Mesenchymal stem cell (in vitro differentiated cells and primary cell): Measurements from ENCODE around the gene CAPRIN2.

Source experiments
- DNase-seq: peaks from one replicate; pipeline ENCODE4 v3.0.0-alpha.2; 2013
- H2AFZ ChIP-seq: one replicate; pipeline ENCODE4 v1.6.1; 2013; ENCODE audit warnings: low read depth, mild to moderate bottlenecking, control low read depth, inconsistent platforms, low read length, moderate library complexity
- H2AK5ac ChIP-seq: 2 replicates; pipeline ENCODE4 v1.6.1; 2013; ENCODE audit warnings: low read length, moderate library complexity, mild to moderate bottlenecking, inconsistent platforms; ENCODE audit not compliant: severe bottlenecking
- H2BK120ac ChIP-seq: one replicate; pipeline ENCODE4 v1.6.1; 2013; ENCODE audit warnings: low read depth, mild to moderate bottlenecking, inconsistent platforms, low read length, moderate library complexity
- H2BK12ac ChIP-seq, 2 experiments: one replicate each; pipeline ENCODE4 v1.6.1; 2013; ENCODE audit warnings: inconsistent platforms in 2 of 2, low read length in 2 of 2, mild to moderate bottlenecking in 2 of 2, moderate library complexity in 2 of 2, control low read depth in 1 of 2
- H2BK15ac ChIP-seq: one replicate; pipeline ENCODE4 v1.6.1; 2013; ENCODE audit warnings: mild to moderate bottlenecking, low read depth, inconsistent platforms; ENCODE audit not compliant: poor library complexity, severe bottlenecking
- H2BK5ac ChIP-seq: 2 replicates; pipeline ENCODE4 v1.6.1; 2013; ENCODE audit warnings: low read depth, mild to moderate bottlenecking, low read length, control low read depth, inconsistent platforms; ENCODE audit not compliant: poor library complexity, severe bottlenecking
- H3K14ac ChIP-seq, 2 experiments: one replicate each; pipeline ENCODE4 v1.6.1; 2013; ENCODE audit warnings: inconsistent platforms in 2 of 2, low read length in 2 of 2, control low read depth in 1 of 2, mild to moderate bottlenecking in 1 of 2, moderate library complexity in 1 of 2
- H3K18ac ChIP-seq, 2 experiments: one replicate each; pipeline ENCODE4 v1.6.1; 2013; ENCODE audit warnings: inconsistent platforms in 2 of 2, low read length in 2 of 2, control low read depth in 1 of 2, low read depth in 1 of 2, mild to moderate bottlenecking in 1 of 2
- H3K23ac ChIP-seq, 2 experiments: one replicate each; pipeline ENCODE4 v1.6.1; 2013; ENCODE audit warnings: inconsistent platforms in 2 of 2, low read length in 2 of 2, mild to moderate bottlenecking in 2 of 2, moderate library complexity in 2 of 2, control low read depth in 1 of 2
- H3K27ac ChIP-seq: 2 replicates; pipeline ENCODE4 v1.5.1; 2013; ENCODE audit warnings: mild to moderate bottlenecking, moderate library complexity, low read length, control low read depth, inconsistent platforms; ENCODE audit not compliant: poor library complexity, severe bottlenecking
- H3K27me3 ChIP-seq, 2 experiments: 2 replicates each; pipeline versions ENCODE4 v1.6.1 to v1.7.0; 2013; ENCODE audit warnings: low read length in 2 of 2, mild to moderate bottlenecking in 2 of 2, moderate library complexity in 2 of 2, control low read depth in 1 of 2, inconsistent platforms in 1 of 2; ENCODE audit not compliant: control insufficient read depth in 1 of 2, insufficient read depth in 1 of 2
- H3K36me3 ChIP-seq, 2 experiments: 2 replicates each; pipeline versions ENCODE4 v1.6.1 to v1.7.0; 2013; ENCODE audit warnings: low read length in 2 of 2, control low read depth in 1 of 2, inconsistent platforms in 1 of 2, low read depth in 1 of 2, mild to moderate bottlenecking in 1 of 2; ENCODE audit not compliant: insufficient read depth in 2 of 2, control insufficient read depth in 1 of 2
- H3K4ac ChIP-seq, 2 experiments: one replicate each; pipeline ENCODE4 v1.6.1; 2013; ENCODE audit warnings: inconsistent platforms in 2 of 2, low read length in 2 of 2, mild to moderate bottlenecking in 2 of 2, moderate library complexity in 2 of 2, control low read depth in 1 of 2, low read depth in 1 of 2
- H3K4me1 ChIP-seq: 2 replicates; pipeline ENCODE4 v1.6.1; 2013; ENCODE audit warnings: low read depth, low read length, control low read depth; ENCODE audit not compliant: control insufficient read depth, insufficient read depth
- H3K4me2 ChIP-seq: 2 replicates; pipeline ENCODE4 v1.6.1; 2013; ENCODE audit warnings: low read length, mild to moderate bottlenecking, inconsistent platforms; ENCODE audit not compliant: poor library complexity, severe bottlenecking
- H3K4me3 ChIP-seq, 2 experiments: 2 replicates each; pipeline versions ENCODE4 v1.5.1 to v1.7.0; 2013; ENCODE audit warnings: low read length in 2 of 2, mild to moderate bottlenecking in 2 of 2, control low read depth in 1 of 2, low read depth in 1 of 2; ENCODE audit not compliant: insufficient read depth in 1 of 2
- H3K79me1 ChIP-seq: replicated peaks from 2 replicates; pipeline ENCODE4 v1.6.1; 2013; ENCODE audit warnings: mild to moderate bottlenecking, control low read depth, low read length, inconsistent platforms; ENCODE audit not compliant: poor library complexity, severe bottlenecking
- H3K9ac ChIP-seq: 2 replicates; pipeline ENCODE4 v1.7.0; 2013; ENCODE audit warnings: mild to moderate bottlenecking, low read length, moderate library complexity
- H3K9me3 ChIP-seq: 2 replicates; pipeline ENCODE4 v1.7.0; 2013; ENCODE audit warnings: mild to moderate bottlenecking, low read length; ENCODE audit not compliant: control insufficient read depth
- H4K8ac ChIP-seq: one replicate; pipeline ENCODE4 v1.6.1; 2013; ENCODE audit warnings: inconsistent platforms, mild to moderate bottlenecking, low read length, moderate library complexity
- H4K91ac ChIP-seq: one replicate; pipeline ENCODE4 v1.6.1; 2013; ENCODE audit warnings: mild to moderate bottlenecking, low read length, inconsistent platforms
- WGBS: methylation state at CpG from one replicate; pipeline ENCODE4 v1.1.7; 2013; ENCODE audit warnings: mixed read lengths; 5-methylcytosine and 5-hydroxymethylcytosine counted together

Gene CAPRIN2

GRCh38 chr12:30719060-30719459 lies 35.7 kb downstream of the CAPRIN2 start:
- no peak overlapping the region for H3K23ac ChIP-seq
- H2AFZ ChIP-seq: no peak overlapping the region
- H3K14ac ChIP-seq: no peak overlapping the region
- H3K36me3 ChIP-seq: peaks cover 2 to 86% of the 10 kb centered on the region in 2 experiments
- no peak overlapping the region for H4K91ac ChIP-seq
- no peak overlapping the region for H3K4ac ChIP-seq
- no peak overlapping the region for H3K9ac ChIP-seq
- peaks cover 5% of the 10 kb centered on the region for H3K79me1 ChIP-seq
- no peaks in the 10 kb centered on the region for H3K27me3 ChIP-seq
- no peak overlapping the region for H3K18ac ChIP-seq
- H3K9me3 ChIP-seq: no peaks in the 10 kb centered on the region
- H3K27ac ChIP-seq: peak overlapping the region; percentile 81
- H2BK12ac ChIP-seq: no peak overlapping the region
- no CpG with 5 or more reads among the region's 1 CpG for WGBS
- H3K4me3 ChIP-seq: no peak overlapping the region
- no peak overlapping the region for H2BK15ac ChIP-seq
- peak; percentile 67 for DNase-seq
- H4K8ac ChIP-seq: no peak overlapping the region
- H3K4me1 ChIP-seq: peaks cover 3% of the 10 kb centered on the region
- H3K4me2 ChIP-seq: no peak overlapping the region
- no peak overlapping the region for H2AK5ac ChIP-seq
- H2BK120ac ChIP-seq: no peak overlapping the region
- no peak overlapping the region for H2BK5ac ChIP-seq

- Histone ChIP-seq H3K27ac (no peak overlapping the region), H4K91ac (no peak overlapping the region), H3K18ac (no peak overlapping the region), H3K4me3 (no peak overlapping the region), H3K9ac (no peak overlapping the region), H2AFZ (no peak overlapping the region), H3K79me1 (peaks cover 2% of the 10 kb centered on the region), H3K4me1 (no peaks in the 10 kb centered on the region), H3K36me3 (peaks cover 9 to 40% of the 10 kb centered on the region in 2 experiments), H3K9me3 (no peaks in the 10 kb centered on the region), H2AK5ac (no peak overlapping the region), H3K4me2 (no peak overlapping the region), H2BK12ac (no peak overlapping the region), H3K23ac (no peak overlapping the region), H3K4ac (no peak overlapping the region), H2BK5ac (no peak overlapping the region), H3K27me3 (no peaks in the 10 kb centered on the region), H3K14ac (no peak overlapping the region), H4K8ac (no peak overlapping the region), H2BK120ac (no peak overlapping the region), H2BK15ac (no peak overlapping the region)
- DNase-seq: no peak
- WGBS: 96% methylated on average over 9 of the region's 10 CpGs
These were observed 47.0 kb downstream of the CAPRIN2 start for GRCh38 chr12:30707613-30708342.

GRCh38 chr12:30706476-30706875 lies 48.3 kb downstream of the CAPRIN2 start:
- H2BK15ac ChIP-seq: no peak overlapping the region
- H3K9me3 ChIP-seq: no peaks in the 10 kb centered on the region
- no peak overlapping the region for H2AFZ ChIP-seq
- H3K14ac ChIP-seq: no peak overlapping the region
- H3K36me3 ChIP-seq: peaks cover 6 to 28% of the 10 kb centered on the region in 2 experiments
- 100% methylated on average over 1 of the region's 2 CpGs for WGBS
- no peak overlapping the region for H3K27ac ChIP-seq
- no peak overlapping the region for H3K23ac ChIP-seq
- no peak overlapping the region for H2BK5ac ChIP-seq
- no peak overlapping the region for H2AK5ac ChIP-seq
- no peak overlapping the region for H2BK12ac ChIP-seq
- H3K4me3 ChIP-seq: no peak overlapping the region
- DNase-seq: no peak
- peaks cover 2% of the 10 kb centered on the region for H3K79me1 ChIP-seq
- no peak overlapping the region for H3K4ac ChIP-seq
- H4K8ac ChIP-seq: no peak overlapping the region
- no peaks in the 10 kb centered on the region for H3K27me3 ChIP-seq
- no peaks in the 10 kb centered on the region for H3K4me1 ChIP-seq
- H2BK120ac ChIP-seq: no peak overlapping the region
- H3K4me2 ChIP-seq: no peak overlapping the region
- no peak overlapping the region for H3K18ac ChIP-seq
- H4K91ac ChIP-seq: no peak overlapping the region
- no peak overlapping the region for H3K9ac ChIP-seq

- H3K4me3 ChIP-seq: no peak overlapping the region
- H3K79me1 ChIP-seq: peaks cover 2% of the 10 kb centered on the region
- no peak overlapping the region for H3K23ac ChIP-seq
- no peak overlapping the region for H2AFZ ChIP-seq
- H3K9me3 ChIP-seq: no peaks in the 10 kb centered on the region
- H2BK120ac ChIP-seq: no peak overlapping the region
- H2BK12ac ChIP-seq: no peak overlapping the region
- no peak overlapping the region for H3K27ac ChIP-seq
- no peak overlapping the region for H3K4me2 ChIP-seq
- H3K18ac ChIP-seq: no peak overlapping the region
- H2BK15ac ChIP-seq: no peak overlapping the region
- H3K36me3 ChIP-seq: no peaks in the 10 kb centered on the region
- H2BK5ac ChIP-seq: no peak overlapping the region
- H3K9ac ChIP-seq: no peak overlapping the region
- H4K8ac ChIP-seq: no peak overlapping the region
- DNase-seq: no peak
- no peak overlapping the region for H4K91ac ChIP-seq
- no peaks in the 10 kb centered on the region for H3K27me3 ChIP-seq
- H3K14ac ChIP-seq: no peak overlapping the region
- H2AK5ac ChIP-seq: no peak overlapping the region
- H3K4me1 ChIP-seq: peaks cover 3% of the 10 kb centered on the region
- no peak overlapping the region for H3K4ac ChIP-seq
These were observed 53.7 kb downstream of the CAPRIN2 start for GRCh38 chr12:30701056-30701455.
